ENCODE data around the gene PAPPA2. TPM values are rescaled to one million over a fixed set of nuclear protein-coding genes. Genes with fewer than 3 reads are reported as not detected.
"Not testable (repeated sequence)": the region's sequence is repeated elsewhere in the genome, so short reads cannot be mapped to it uniquely, and the experiment has no call there.

The PAPPA2 gene
- total RNA-seq, 2 experiments from 2014 or later = 0.08 TPM

GRCh38 chr1:176551146-176551545 is 88.2 kb downstream of the PAPPA2 start:
- no peak overlapping the region for H3K4me3 Mint-ChIP-seq
- no peaks in the 10 kb centered on the region for H3K4me1 Mint-ChIP-seq
- ChIA-PET CTCF (no interaction called here), POLR2A (no interaction called here)
- peaks cover 7% of the 10 kb centered on the region for H3K27me3 Mint-ChIP-seq
- H3K9me3 Mint-ChIP-seq = no peaks in the 10 kb centered on the region
- no peak for DNase-seq
- H3K36me3 Mint-ChIP-seq (ENCODE audit: low read depth) = no peaks in the 10 kb centered on the region
- no peak overlapping the region for H3K27ac Mint-ChIP-seq

- Mint-ChIP-seq H3K9me3 (no peaks in the 10 kb centered on the region), H3K36me3 (ENCODE audit: low read depth) (no peaks in the 10 kb centered on the region), H3K4me1 (no peaks in the 10 kb centered on the region), H3K27me3 (peaks cover 7% of the 10 kb centered on the region), H3K27ac (no peak overlapping the region), H3K4me3 (no peak overlapping the region)
- DNase-seq = no peak
- CTCF ChIA-PET = no interaction called here
- POLR2A ChIA-PET = no interaction called here
Observed at GRCh38 chr1:176552217-176552991, 89.4 kb downstream of the PAPPA2 start.

GRCh38 chr1:176552999-176553398 is 90.0 kb downstream of the PAPPA2 start:
- Mint-ChIP-seq H3K36me3 (ENCODE audit: low read depth) (no peaks in the 10 kb centered on the region), H3K27me3 (peaks cover 7% of the 10 kb centered on the region), H3K4me1 (no peaks in the 10 kb centered on the region), H3K27ac (no peak overlapping the region), H3K9me3 (no peaks in the 10 kb centered on the region), H3K4me3 (no peak overlapping the region)
- CTCF ChIA-PET = no interaction called here
- POLR2A ChIA-PET = no interaction called here
- DNase-seq = no peak

GRCh38 chr1:176556288-176556687 is 93.3 kb downstream of the PAPPA2 start:
- Mint-ChIP-seq H3K27ac (no peak overlapping the region), H3K4me1 (no peaks in the 10 kb centered on the region), H3K4me3 (no peak overlapping the region), H3K36me3 (ENCODE audit: low read depth) (no peaks in the 10 kb centered on the region), H3K9me3 (no peaks in the 10 kb centered on the region), H3K27me3 (peaks cover 7% of the 10 kb centered on the region)
- DNase-seq = no peak
- ChIA-PET CTCF (no interaction called here), POLR2A (no interaction called here)

GRCh38 chr1:176557543-176558258 is 94.7 kb downstream of the PAPPA2 start:
- H3K27ac Mint-ChIP-seq = no peak overlapping the region
- no peaks in the 10 kb centered on the region for H3K36me3 Mint-ChIP-seq (ENCODE audit: low read depth)
- H3K4me1 Mint-ChIP-seq = no peaks in the 10 kb centered on the region
- peaks cover 5% of the 10 kb centered on the region for H3K27me3 Mint-ChIP-seq
- H3K4me3 Mint-ChIP-seq = no peak overlapping the region
- ChIA-PET POLR2A (no interaction called here), CTCF (no interaction called here)
- H3K9me3 Mint-ChIP-seq = no peaks in the 10 kb centered on the region
- no peak for DNase-seq

GRCh38 chr1:176558561-176558960 is 95.6 kb downstream of the PAPPA2 start:
- POLR2A ChIA-PET = no interaction called here
- H3K27ac Mint-ChIP-seq = no peak overlapping the region
- no peak overlapping the region for H3K4me3 Mint-ChIP-seq
- H3K4me1 Mint-ChIP-seq = no peaks in the 10 kb centered on the region
- peaks cover 5% of the 10 kb centered on the region for H3K27me3 Mint-ChIP-seq
- H3K36me3 Mint-ChIP-seq (ENCODE audit: low read depth) = no peaks in the 10 kb centered on the region
- CTCF ChIA-PET = no interaction called here
- no peaks in the 10 kb centered on the region for H3K9me3 Mint-ChIP-seq
- DNase-seq = no peak

GRCh38 chr1:176559474-176559873 is 96.5 kb downstream of the PAPPA2 start:
- Mint-ChIP-seq H3K4me3 (no peak overlapping the region), H3K9me3 (no peaks in the 10 kb centered on the region), H3K36me3 (ENCODE audit: low read depth) (no peaks in the 10 kb centered on the region), H3K4me1 (no peaks in the 10 kb centered on the region), H3K27ac (no peak overlapping the region), H3K27me3 (no peaks in the 10 kb centered on the region)
- DNase-seq = no peak
- ChIA-PET POLR2A (no interaction called here), CTCF (interaction anchor here (0.8 to 2.5 kb wide), 3 partner anchors 11 to 1389 kb away, joined by 3 to 13 read pairs (median 3); no protein-coding TSS in a partner anchor)

GRCh38 chr1:176559878-176560277 is 96.9 kb downstream of the PAPPA2 start:
- Mint-ChIP-seq H3K4me3 (no peak overlapping the region), H3K27me3 (no peaks in the 10 kb centered on the region), H3K9me3 (no peaks in the 10 kb centered on the region), H3K4me1 (no peaks in the 10 kb centered on the region), H3K36me3 (ENCODE audit: low read depth) (no peaks in the 10 kb centered on the region), H3K27ac (no peak overlapping the region)
- CTCF ChIA-PET = interaction anchor here (0.8 to 2.5 kb wide), 3 partner anchors 12 to 1388 kb away, joined by 3 to 13 read pairs (median 3); no protein-coding TSS in a partner anchor
- peak; percentile 18 for DNase-seq
- POLR2A ChIA-PET = no interaction called here

- no peak overlapping the region for H3K27ac Mint-ChIP-seq
- H3K36me3 Mint-ChIP-seq (ENCODE audit: low read depth) = no peaks in the 10 kb centered on the region
- H3K4me3 Mint-ChIP-seq = no peak overlapping the region
- CTCF ChIA-PET = interaction anchor here (2.5 kb wide), 1 partner anchor 131 kb away, joined by 13 read pairs; no protein-coding TSS in a partner anchor
- no peaks in the 10 kb centered on the region for H3K27me3 Mint-ChIP-seq
- POLR2A ChIA-PET = no interaction called here
- H3K9me3 Mint-ChIP-seq = no peaks in the 10 kb centered on the region
- DNase-seq = no peak
- H3K4me1 Mint-ChIP-seq = no peaks in the 10 kb centered on the region
Observed at GRCh38 chr1:176560681-176561080, 97.7 kb downstream of the PAPPA2 start.

GRCh38 chr1:176561761-176562160 is 98.8 kb downstream of the PAPPA2 start:
- H3K27me3 Mint-ChIP-seq; H3K4me3 Mint-ChIP-seq; H3K4me1 Mint-ChIP-seq; DNase-seq; H3K9me3 Mint-ChIP-seq; H3K27ac Mint-ChIP-seq; POLR2A ChIA-PET; H3K36me3 Mint-ChIP-seq (ENCODE audit: low read depth): not testable (repeated sequence)
- CTCF ChIA-PET = interaction anchor here (2.5 kb wide), 1 partner anchor 130 kb away, joined by 13 read pairs; no protein-coding TSS in a partner anchor

GRCh38 chr1:176566004-176566975 is 103.3 kb downstream of the PAPPA2 start:
- Mint-ChIP-seq H3K27ac (no peak overlapping the region), H3K27me3 (no peaks in the 10 kb centered on the region), H3K4me3 (no peak overlapping the region), H3K9me3 (no peaks in the 10 kb centered on the region), H3K4me1 (no peaks in the 10 kb centered on the region), H3K36me3 (ENCODE audit: low read depth) (no peaks in the 10 kb centered on the region)
- ChIA-PET CTCF (no interaction called here), POLR2A (no interaction called here)
- DNase-seq = no peak

GRCh38 chr1:176567190-176567794 is 104.3 kb downstream of the PAPPA2 start:
- H3K4me3 Mint-ChIP-seq = no peak overlapping the region
- no peaks in the 10 kb centered on the region for H3K27me3 Mint-ChIP-seq
- POLR2A ChIA-PET = no interaction called here
- H3K36me3 Mint-ChIP-seq (ENCODE audit: low read depth) = no peaks in the 10 kb centered on the region
- no peaks in the 10 kb centered on the region for H3K9me3 Mint-ChIP-seq
- H3K4me1 Mint-ChIP-seq = no peaks in the 10 kb centered on the region
- CTCF ChIA-PET = no interaction called here
- H3K27ac Mint-ChIP-seq = no peak overlapping the region
- no peak for DNase-seq

GRCh38 chr1:176568185-176568584 is 105.2 kb downstream of the PAPPA2 start:
- Mint-ChIP-seq H3K27ac (no peak overlapping the region), H3K4me3 (no peak overlapping the region), H3K27me3 (no peaks in the 10 kb centered on the region), H3K36me3 (ENCODE audit: low read depth) (no peaks in the 10 kb centered on the region), H3K9me3 (no peaks in the 10 kb centered on the region), H3K4me1 (no peaks in the 10 kb centered on the region)
- no peak for DNase-seq
- CTCF ChIA-PET = no interaction called here
- POLR2A ChIA-PET = no interaction called here
